ENCODE results near the gene UTP14A.
"Not testable (repeated sequence)": the region's sequence is repeated elsewhere in the genome, so short reads cannot be mapped to it uniquely, and the experiment has no call there.

The UTP14A gene

GRCh38 chrX:129905787-129906580 lies at the start of gene UTP14A:
UTP14A (plus strand) TSS chrX:129906164; CDS start chrX:129906211, 47 bp downstream.
- in situ Hi-C loops (cut with MboI; ENCODE audit: low pct_unique_long_range_greater_than_20kb, low sequenced_read_pairs): no loop called here

DNA sequence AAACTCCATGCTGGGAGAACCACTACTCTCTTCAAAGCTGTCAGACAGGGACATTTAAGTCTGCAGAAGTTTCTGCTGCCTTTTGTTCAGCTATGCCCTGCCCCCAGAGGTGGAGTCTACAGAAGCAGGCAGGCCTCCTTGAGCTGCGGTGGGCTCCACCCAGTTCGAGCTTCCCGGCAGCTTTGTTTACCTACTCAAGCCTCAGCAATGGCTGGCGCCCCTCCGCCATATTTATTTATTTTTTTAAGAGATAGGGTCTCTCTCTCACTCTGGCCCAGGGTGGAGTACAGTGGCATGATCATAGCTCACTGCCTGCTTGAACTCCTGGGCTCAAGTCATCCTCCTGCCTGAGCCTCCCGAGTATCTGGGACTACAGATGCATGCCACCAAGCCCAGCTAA lies 46.8 kb upstream of the UTP14A start:
- DNase-seq; in situ Hi-C loops (cut with MboI; ENCODE audit: low pct_unique_long_range_greater_than_20kb, low sequenced_read_pairs): not testable (repeated sequence)

More at GRCh38 chrX:129905787-129906580, at the start of gene UTP14A:
- peak; percentile 98 for DNase-seq

- in situ Hi-C loops (cut with MboI; ENCODE audit: low pct_unique_long_range_greater_than_20kb, low sequenced_read_pairs); DNase-seq: not testable (repeated sequence)
Observed at GRCh38 chrX:129866321-129866720, 39.6 kb upstream of the UTP14A start.

GRCh38 chrX:129872524-129872923 lies 33.4 kb upstream of the UTP14A start:
- in situ Hi-C loops (cut with MboI; ENCODE audit: low pct_unique_long_range_greater_than_20kb, low sequenced_read_pairs): no loop called here
- no peak for DNase-seq

DNA sequence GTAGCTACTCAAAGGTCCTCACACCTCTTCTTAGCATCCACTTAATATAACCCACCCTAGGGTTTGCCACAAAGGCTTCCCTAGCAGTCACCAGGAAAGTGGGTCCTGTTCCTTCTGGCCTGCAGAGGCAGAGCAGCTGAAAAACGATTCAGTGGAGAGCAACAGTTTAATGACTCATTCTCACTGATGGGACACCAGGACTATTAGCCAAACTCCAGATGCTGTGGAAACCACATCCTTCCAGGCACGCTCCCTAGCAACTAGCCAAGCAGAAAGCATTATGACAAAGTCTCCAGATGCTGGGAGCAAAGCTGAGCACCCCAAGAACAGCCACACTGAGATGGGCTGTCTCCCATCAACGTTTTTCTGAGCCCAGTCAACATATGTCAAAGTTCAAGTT lies 30.3 kb upstream of the UTP14A start:
- in situ Hi-C loops (cut with MboI; ENCODE audit: low pct_unique_long_range_greater_than_20kb, low sequenced_read_pairs): no loop called here
- DNase-seq: peak; percentile 34

GRCh38 chrX:129876771-129877305 lies 29.1 kb upstream of the UTP14A start:
- in situ Hi-C loops (cut with MboI; ENCODE audit: low pct_unique_long_range_greater_than_20kb, low sequenced_read_pairs): no loop called here
- no peak for DNase-seq

DNA sequence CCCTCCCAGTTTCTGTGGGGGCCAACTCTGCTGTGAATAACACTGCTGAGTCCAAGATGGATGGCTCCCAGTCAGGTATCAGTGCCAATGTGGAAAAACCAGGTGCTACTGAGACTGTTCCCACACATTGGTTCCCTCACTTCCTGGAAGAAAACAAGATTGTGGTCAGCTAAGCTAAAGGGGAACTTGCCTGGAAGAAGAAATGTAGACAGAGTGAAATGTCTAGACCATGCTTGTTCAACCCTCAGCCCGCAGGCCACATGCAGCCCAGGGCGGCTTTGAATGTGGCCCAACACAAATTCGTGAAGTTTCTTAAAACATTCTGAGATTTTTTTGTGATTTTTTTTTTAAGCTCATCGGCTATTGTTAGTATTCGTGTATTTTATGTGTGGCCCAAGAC lies 28.6 kb upstream of the UTP14A start:
- in situ Hi-C loops (cut with MboI; ENCODE audit: low pct_unique_long_range_greater_than_20kb, low sequenced_read_pairs): no loop called here
- DNase-seq: peak; percentile 69

- in situ Hi-C loops (cut with MboI; ENCODE audit: low pct_unique_long_range_greater_than_20kb, low sequenced_read_pairs): no loop called here
- no peak for DNase-seq
Observed at GRCh38 chrX:129900054-129900453, 5.9 kb upstream of the UTP14A start.

- in situ Hi-C loops (cut with MboI; ENCODE audit: low pct_unique_long_range_greater_than_20kb, low sequenced_read_pairs): no loop called here
- no peak for DNase-seq
Observed at GRCh38 chrX:129908636-129909035, 2.7 kb downstream of the UTP14A start.

- peak; percentile 87 for DNase-seq
- in situ Hi-C loops (cut with MboI; ENCODE audit: low pct_unique_long_range_greater_than_20kb, low sequenced_read_pairs): loop anchor here (10.0 kb wide), 1 partner anchor 109 kb away; no protein-coding TSS in a partner anchor
Observed at GRCh38 chrX:129925305-129926092, 19.5 kb downstream of the UTP14A start.

DNA sequence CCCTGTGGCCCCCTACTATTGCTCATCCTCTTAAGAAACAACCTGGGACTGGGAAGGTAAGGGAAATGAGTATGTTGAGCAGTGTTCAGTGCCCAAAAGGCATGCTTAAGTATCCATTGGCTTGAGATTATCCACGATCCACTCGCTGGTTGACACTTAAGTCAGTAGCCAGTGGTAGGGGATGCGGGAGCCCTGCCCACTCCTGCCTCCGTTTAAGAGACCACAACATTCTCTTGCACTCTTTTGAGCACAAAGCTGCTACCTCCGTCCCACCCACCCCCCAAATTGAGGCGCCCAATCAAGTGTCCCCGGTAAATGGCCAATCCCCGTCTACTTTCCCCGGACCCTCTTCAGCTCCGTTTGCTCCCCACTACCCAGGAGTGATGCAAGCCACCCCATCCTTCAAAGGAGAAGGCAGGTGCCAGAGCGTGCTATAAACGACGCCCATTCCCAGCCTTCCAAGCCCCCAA lies 25.0 kb downstream of the UTP14A start:
- in situ Hi-C loops (cut with MboI; ENCODE audit: low pct_unique_long_range_greater_than_20kb, low sequenced_read_pairs): no loop called here
- no peak for DNase-seq

DNA sequence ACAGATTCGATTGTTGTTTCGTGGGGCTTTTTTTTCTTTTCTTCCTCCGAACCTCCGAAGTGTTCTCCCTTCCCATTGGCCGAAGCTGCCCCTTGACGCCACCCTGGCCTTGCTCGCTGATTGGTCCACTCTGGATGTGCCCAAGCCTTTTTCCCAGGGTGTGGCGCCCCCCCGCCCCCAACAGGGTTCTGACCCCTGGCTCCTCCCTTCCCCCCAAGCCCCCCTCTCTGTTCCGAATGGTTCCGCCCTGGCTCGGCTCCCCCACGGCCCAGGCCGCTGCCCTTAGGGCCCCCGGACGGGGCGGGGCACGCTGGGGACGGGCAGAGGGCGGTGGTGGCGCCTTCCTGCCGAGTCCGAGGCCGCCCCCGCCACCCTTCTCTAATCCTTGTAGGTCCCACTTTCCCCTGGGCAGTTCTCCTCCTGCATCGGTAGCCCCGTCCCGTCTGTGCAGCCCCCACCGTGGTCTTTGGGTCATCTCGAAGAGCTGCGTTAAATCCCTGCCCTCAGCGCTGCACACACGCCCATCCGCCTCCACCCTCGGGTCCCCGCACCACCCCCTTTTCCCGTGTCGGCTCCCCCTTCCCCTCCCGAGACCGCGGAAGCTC lies 25.5 kb downstream of the UTP14A start:
- in situ Hi-C loops (cut with MboI; ENCODE audit: low pct_unique_long_range_greater_than_20kb, low sequenced_read_pairs): no loop called here

DNA sequence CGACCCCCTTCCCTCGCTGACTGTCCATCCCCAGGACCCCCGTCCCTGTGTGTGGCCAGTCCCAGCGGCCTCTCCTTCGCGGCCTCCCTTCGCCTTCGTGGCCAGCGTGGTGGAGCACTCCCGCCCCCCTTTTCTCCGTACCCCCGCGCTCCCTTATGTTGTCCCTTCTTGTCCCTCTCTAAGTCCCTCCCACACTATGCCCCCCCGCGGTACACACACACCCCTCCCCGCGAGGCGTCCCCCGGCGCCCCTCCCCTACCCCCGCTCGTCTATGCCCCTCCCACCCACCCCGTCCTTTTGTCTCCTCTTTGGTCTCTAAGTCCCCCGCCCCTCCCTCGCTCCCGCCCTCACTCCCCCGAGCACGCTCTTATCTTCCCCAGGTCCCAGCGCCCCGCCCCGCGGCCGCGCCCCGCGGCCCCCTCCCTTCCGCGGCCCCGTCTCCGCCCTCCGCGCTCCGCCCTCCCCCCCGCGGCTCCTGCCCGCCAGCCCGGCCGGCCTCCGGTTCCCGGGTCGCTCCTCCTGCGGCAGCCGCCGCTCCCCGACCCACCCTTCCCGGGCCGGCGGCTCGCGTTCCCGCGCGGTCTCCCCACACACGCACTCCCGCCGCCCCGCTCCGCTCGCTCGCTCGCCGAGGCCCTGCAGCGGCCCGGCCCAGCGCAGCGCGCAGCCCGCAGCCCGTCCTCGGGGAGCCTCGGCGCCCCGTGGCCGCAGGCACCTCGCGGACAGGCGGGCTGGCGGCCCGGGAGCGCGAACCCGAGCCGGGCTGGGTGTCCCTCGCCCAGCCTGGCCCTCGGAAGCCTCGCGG lies 26.3 kb downstream of the UTP14A start:
- DNase-seq: peak; percentile 59
- in situ Hi-C loops (cut with MboI; ENCODE audit: low pct_unique_long_range_greater_than_20kb, low sequenced_read_pairs): no loop called here

More for the DNA sequence above, 25.5 kb downstream of the UTP14A start:
- DNase-seq: peak; percentile 64

DNA sequence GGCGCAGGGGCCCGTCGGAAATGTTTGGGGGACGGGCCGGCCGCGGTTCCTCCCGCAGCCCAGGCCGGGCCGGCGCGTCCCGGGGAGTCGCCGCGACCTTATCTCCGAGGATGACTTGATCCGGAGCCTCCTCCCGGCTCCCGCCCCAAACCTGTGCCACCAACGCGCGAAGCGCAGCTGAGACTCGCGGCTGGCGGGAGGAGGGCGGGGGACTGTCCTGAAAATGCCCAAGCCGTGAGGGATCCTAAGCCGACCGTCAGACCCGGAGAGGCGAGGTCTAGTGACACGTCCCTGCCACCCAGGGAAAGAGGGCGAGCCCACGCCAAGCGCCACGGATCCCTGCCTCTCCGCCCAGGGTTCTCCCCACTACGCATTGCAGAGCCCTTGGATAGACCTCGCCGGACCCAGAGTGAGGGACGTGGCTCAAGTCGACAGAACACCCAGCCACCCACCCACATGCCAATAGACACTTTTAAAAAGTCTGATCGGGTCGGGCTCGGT lies 26.9 kb downstream of the UTP14A start:
- peak; percentile 31 for DNase-seq
- in situ Hi-C loops (cut with MboI; ENCODE audit: low pct_unique_long_range_greater_than_20kb, low sequenced_read_pairs): no loop called here

DNA sequence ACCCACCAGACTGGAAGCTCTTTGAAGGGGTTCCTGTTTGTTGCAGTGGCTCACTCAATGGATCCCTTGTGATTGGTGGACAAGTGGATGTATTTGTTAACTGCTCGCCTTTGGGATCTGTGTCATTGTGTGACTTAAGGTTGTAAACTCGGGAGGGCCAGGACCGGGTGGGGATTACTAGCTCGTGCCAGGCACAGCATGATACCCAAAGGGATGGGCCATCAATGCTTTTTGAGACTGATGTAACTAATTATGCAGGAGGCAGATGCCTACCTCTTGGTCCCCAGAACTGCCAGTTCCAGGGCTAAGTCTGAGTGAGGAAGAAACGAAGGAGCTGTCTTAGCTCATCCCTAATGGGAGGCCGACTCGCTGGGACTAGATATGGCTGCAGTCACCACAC lies 27.7 kb downstream of the UTP14A start:
- DNase-seq: no peak
- in situ Hi-C loops (cut with MboI; ENCODE audit: low pct_unique_long_range_greater_than_20kb, low sequenced_read_pairs): no loop called here

DNA sequence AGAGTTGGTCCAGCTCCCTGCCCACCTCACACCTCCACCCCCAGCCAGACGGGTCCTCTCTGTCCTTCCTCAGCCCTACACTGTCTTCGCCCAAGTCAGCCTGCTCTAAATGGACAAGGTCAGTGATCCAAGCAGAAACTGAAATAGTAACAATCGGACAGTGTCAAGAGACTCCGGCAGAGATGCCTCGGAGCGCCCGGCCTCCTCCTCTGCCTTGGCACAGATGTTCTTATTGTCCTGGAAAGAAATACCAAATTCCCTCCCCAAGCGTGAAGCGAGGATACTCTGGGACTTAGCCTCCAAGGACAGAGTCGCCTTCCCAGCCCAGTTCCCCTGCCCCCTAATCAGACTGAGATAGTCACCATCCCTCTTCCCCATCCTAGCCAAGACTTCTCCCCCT lies 28.5 kb downstream of the UTP14A start:
- in situ Hi-C loops (cut with MboI; ENCODE audit: low pct_unique_long_range_greater_than_20kb, low sequenced_read_pairs): no loop called here
- no peak for DNase-seq

DNA sequence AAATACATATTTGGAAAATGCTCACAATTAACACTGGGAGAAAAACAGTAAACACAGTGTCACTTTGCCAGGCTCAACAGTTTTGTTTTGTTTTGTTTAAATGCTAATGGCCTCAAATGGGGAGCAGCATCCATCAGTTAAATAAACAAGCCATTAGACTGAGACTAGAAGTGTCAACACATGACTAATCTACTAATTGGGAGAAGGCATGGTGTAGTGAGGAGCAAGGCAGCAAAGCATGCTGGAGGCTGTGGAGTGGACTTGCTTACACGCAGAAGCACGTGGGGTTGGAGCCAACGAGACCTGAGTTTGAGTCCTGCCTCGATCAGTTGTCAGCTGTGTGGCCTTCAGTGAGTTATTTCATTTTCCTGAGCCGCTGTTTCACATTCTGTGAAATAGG lies 29.0 kb downstream of the UTP14A start:
- DNase-seq: no peak
- in situ Hi-C loops (cut with MboI; ENCODE audit: low pct_unique_long_range_greater_than_20kb, low sequenced_read_pairs): no loop called here

- DNase-seq: no peak
- in situ Hi-C loops (cut with MboI; ENCODE audit: low pct_unique_long_range_greater_than_20kb, low sequenced_read_pairs): no loop called here
Observed at GRCh38 chrX:129938081-129938480, 32.1 kb downstream of the UTP14A start.

- DNase-seq: no peak
- in situ Hi-C loops (cut with MboI; ENCODE audit: low pct_unique_long_range_greater_than_20kb, low sequenced_read_pairs): no loop called here
Observed at GRCh38 chrX:129939986-129940385, 34.0 kb downstream of the UTP14A start.

Data from KBM-7 (cell line).